Measurements from ENCODE around the gene ENO3. TPM values are rescaled to one million over a fixed set of nuclear protein-coding genes. Genes with fewer than 3 reads are reported as not detected.
A peak's percentile ranks its signal among the peaks of the same experiment; 100 is the strongest.

ENO3 gene
- total RNA-seq, 1 donor from 2014 or later: 549 TPM

DNA sequence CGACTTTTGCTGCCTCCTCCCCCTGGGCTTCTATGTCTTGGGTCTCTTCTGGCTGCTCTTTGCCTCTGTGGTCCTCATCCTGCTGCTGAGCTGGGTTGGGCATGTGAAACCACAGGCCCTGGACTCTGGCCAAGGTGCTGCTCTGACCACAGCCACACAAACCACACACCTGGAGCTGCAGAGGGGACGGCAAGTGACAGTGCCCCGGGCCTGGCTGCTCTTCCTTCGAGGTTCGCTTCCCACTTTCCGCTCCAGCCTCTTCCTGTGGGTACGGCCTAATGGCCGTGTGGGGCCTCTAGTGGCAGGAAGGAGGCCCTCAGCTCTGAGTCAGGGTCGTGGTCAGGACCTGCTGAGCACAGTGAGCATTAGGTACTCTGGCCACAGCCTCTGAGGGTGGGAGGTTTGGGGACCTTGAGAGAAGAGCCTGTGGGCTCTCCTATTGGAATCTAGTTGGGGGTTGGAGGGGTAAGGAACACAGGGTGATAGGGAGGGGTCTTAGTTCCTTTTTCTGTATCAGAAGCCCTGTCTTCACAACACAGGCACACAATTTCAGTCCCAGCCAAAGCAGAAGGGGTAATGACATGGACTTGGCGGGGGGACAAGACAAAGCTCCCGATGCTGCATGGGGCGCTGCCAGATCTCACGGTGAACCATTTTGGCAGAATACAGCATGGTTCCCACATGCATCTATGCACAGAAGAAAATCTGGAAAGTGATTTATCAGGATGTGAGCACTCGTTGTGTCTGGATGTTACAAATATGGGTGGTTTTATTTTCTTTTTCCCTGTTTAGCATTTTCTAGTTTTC is 16.5 kb upstream of the ENO3 start:
- intact Hi-C loops (cut with DNase I): no loop called here
- DNase-seq (ENCODE audit: missing footprints): no peak

DNA sequence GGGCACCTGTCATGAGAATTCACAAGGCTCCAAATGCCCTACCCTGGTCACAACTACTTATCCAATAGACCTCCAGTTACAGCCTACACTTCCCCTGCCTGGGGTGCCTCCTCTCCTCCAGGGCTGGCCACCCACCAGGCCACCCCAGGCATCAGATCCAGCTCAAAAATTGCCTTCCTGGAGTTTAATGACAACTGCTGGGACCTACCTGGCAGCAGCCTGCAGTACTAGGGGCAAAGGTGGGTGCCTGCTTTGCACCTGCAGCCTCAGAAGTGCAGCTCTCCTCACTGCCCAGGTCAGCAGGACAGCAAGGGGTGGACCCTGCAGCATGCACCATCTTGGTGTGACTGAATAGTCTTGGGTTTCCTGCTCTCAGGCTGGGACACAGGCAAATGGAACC is 15.3 kb upstream of the ENO3 start:
- ATAC-seq (no peak), DNase-seq (ENCODE audit: missing footprints) (no peak)
- intact Hi-C loops (cut with DNase I): no loop called here

More for the DNA sequence above, 16.5 kb upstream of the ENO3 start:
- peak; percentile 42 for ATAC-seq

DNA sequence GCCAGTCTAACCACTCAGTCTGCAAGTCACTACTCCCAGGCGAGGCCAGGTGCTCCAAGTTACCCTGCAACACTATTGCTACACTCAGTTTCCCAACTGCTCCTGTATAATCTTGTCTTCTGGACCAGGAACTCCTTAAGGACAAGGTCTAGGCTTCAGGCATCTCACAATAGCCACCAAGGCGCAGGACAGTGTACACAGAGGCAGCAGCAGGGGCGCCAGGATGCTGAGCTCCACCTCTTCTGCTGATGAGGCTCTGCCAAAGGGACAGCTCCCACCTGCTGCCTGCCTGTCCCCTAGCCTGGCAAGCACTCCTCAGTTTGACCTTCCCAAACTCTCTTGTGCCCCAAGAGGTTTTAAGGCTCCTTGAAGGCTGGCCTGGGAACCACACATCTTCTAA is 14.5 kb upstream of the ENO3 start:
- DNase-seq (ENCODE audit: missing footprints) (no peak), ATAC-seq (no peak)
- intact Hi-C loops (cut with DNase I): no loop called here

DNA sequence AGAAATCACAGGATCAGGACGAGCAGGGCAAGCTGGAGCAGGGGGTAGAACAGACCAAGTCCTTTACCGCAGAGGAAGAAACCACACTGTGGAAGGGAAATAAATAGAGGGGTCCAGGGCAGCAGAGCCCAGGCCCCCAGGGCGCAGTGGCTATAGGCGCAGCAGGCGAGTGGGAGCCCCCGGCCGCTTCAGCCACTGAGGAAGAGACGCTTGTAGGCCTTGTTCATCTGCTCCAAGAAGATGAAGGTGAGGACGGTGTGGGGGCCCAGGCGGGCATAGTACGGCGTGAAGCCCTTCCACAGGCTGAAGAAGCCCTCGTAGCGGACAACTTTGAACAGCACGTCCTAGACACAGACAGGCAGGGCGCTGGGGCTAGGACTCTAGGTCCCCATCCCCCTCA is 13.4 kb upstream of the ENO3 start:
- ATAC-seq: no peak
- intact Hi-C loops (cut with DNase I): no loop called here
- DNase-seq (ENCODE audit: missing footprints): no peak

DNA sequence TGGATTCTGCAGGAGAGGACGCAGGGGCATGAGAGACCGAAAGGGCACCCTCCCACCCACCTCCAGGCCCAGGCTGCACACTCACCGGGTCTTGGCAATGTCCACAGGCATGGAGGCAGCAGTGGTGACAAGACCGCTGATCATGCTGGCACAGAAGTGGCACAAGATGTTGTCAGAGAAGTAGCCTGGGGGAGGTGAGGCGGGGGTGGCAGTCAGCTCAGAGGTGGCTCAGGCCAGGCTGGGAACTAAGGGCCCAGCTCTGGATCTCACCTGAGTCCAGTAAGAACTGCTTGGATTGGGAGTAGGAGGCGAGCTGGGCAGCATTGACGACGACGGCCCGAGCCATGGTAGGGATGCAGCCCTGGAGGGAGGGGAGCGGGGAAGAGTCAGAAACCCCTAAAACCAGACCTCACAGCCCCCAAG is 12.8 kb upstream of the ENO3 start:
- intact Hi-C loops (cut with DNase I): no loop called here
- ATAC-seq (no peak), DNase-seq (ENCODE audit: missing footprints) (no peak)

DNA sequence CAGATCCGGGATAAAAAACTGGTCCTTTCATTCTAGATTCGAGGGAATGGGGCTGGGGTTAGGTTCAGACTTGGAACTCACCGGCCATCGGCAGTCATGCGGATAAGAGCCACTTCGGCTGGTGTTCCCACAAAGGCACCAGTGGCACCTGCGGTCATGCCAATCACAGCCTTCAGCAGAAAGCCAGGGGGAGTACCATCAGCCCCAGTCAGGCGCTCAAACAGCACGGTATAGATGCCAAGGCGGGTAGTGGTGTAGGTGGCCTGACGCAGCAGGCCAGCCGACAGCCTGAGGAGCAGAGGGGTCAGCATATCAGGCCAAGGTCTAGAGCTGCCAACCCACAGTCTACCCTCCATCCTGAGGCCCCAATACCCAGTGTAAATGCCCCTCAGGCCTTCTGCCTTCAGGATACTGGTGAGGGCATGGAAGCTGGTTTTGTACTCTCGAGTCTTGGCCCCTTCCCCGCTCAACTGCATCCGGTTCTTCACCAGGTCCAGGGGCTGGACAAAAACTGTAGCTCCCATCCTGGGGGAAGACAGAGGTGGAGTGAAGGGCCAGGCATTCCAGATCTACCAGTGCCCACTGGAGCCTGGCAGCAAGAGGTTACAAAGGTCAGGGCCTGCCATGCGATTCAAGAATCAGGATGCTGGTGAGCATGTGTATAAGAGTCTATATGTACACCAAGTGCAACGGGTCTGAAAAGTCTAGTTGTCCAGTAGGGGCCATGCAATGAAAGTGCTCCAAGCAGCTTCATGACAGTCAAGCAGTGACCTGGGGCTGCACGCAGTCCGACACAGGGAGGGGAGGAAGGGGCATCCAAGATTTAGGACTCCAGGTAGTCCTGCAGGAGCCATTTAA is 12.0 kb upstream of the ENO3 start:
- DNase-seq (ENCODE audit: missing footprints): no peak
- intact Hi-C loops (cut with DNase I): no loop called here
- ATAC-seq: no peak

DNA sequence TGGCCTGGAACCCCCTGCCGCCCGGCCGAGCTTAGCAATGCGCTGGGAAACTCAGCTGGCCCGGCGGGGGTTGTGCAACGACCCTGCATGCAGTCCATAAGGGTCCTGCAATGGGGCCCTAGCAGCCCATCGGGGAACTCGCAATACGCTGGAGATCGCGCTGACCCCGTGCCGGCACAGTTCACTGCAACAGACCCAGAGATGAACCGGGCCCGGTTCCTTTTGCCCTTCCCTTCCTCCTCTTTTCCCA is 11.4 kb upstream of the ENO3 start:
- DNase-seq (ENCODE audit: missing footprints) (peak; percentile 76), ATAC-seq (no peak)
- intact Hi-C loops (cut with DNase I): no loop called here

DNA sequence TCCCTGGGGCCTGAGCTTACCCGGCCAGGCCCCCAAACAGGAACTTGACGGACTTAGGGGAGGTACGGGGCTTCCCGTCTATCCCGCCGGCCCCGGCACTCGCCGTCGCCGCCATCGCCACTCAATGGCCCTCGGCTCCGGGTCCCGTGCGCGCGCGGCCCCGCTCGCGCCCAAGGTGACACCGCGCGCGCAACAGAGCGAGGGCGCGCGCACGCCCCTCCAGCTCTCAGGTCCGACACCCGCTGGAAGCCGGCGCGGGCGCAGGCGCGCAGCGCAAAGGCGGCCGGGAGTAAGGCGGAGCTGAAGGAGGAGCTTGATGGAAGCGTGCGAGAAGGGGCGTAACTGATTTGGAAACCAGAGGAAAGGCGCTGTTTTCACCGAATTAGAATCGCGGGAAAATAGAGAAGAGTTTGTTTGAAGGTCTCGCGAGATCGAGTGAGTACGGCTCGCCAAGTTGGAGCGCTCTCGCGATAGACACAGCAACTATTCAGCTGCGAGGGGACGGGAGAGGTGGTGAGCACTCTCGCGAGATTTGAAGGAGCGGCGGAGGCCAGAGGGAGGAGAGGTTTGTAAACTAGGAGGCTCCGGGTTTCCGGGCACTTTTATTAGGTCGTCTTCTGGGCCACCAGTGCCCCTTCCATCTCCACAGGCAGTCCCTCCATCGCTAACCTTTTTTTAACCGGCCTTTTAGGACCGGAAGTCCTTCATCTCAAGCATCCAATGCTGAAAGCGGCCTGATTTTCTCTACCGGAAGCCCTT is 10.9 kb upstream of the ENO3 start, which contains the start of the genes RNF167 and SLC25A11:
TSS of gene RNF167 (plus strand) at position 473 of the 759 bp plus-strand sequence. CDS start 642 bp downstream, outside the sequence.
TSS of gene SLC25A11 (minus strand) at position 251 of the 759 bp plus-strand sequence. CDS start at position 115, 136 bp downstream.
- DNase-seq (ENCODE audit: missing footprints): peak; percentile 97
- ATAC-seq: peak; percentile 94
- intact Hi-C loops (cut with DNase I): loop anchor here (1.0 kb wide), 2 partner anchors 8 to 27 kb away; partner anchors contain the start of genes PFN1 and SPAG7

DNA sequence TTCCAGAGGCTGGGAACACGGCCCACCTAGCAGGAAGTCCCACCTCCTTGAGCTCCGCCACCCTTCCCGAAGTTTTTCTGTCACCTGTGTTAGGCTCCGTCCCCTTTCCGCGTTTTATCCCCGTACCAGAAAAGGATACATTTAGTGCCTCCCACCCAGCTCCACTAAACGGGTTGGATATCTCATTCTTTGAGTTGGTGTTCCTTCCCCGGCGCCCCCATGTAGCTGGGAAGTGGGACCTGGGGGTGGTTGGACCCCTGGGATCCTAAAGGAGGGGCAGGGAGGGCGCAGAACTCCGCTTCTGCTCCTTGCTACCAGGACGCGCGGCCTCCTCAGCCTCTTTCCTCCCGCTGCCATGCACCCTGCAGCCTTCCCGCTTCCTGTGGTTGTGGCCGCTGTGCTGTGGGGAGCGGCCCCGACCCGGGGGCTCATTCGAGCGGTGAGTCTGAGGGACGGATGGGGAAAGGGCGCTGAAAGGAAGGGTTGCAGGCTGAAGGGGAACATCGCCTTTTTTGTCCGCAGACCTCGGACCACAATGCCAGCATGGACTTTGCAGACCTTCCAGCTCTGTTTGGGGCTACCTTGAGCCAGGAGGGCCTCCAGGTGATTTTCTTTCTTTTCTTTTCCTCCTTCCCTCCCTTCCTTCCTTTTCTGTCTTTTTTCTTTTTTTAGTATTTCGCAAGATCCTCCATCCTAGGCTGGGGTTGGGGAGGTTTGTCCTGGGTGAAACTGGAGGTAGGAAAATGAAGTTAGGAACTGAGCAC is 10.2 kb upstream of the ENO3 start:
- DNase-seq (ENCODE audit: missing footprints): peak; percentile 79
- intact Hi-C loops (cut with DNase I): loop anchor here (1.0 kb wide), 2 partner anchors 8 to 27 kb away; partner anchors contain the start of genes PFN1 and SPAG7
- peak; percentile 73 for ATAC-seq

DNA sequence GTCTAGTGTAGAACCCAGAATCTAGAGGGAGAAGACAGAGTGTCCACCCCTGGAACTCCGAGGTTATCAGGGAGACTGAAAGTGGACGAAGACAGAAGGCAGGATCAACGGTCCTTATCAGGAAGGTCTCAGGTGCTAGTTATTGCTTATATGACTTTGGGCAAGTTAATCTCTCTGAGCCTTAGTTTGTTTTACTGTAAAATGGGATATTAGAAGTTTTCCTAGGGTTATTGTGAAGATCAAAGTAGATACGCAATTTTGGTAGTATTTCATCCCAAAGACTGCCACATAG is 9.7 kb upstream of the ENO3 start:
- intact Hi-C loops (cut with DNase I): no loop called here
- ATAC-seq (no peak), DNase-seq (ENCODE audit: missing footprints) (no peak)

DNA sequence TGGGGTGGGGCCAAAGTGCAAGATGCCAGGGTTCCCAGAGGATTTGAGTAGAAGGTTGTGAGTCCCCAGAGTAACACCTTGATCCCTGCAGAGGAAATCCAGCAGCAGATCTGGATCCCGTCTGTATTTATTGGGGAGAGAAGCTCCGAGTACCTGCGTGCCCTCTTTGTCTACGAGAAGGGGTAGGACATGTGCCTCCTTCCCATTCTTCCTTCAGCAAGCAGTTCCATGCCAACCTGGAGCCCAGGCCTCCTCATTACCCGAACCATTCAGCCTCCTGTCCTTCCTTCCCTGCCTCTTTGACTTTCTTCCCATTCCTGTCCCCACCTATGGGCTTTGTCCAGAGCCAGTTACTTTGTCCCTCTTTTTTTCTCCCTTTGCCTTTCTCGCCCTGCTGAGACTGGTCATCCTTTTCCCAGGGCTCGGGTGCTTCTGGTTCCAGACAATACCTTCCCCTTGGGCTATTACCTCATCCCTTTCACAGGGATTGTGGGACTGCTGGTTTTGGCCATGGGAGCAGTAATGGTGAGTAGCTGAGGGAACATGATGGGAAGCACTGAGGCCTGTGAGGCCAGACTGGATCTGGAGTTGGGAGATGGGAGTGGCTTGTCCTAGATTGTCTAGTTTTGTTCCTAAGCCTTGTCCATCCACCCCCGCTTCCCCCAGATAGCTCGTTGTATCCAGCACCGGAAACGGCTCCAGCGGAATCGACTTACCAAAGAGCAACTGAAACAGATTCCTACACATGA is 8.0 kb upstream of the ENO3 start:
- ATAC-seq (no peak), DNase-seq (ENCODE audit: missing footprints) (no peak)
- intact Hi-C loops (cut with DNase I): no loop called here

DNA sequence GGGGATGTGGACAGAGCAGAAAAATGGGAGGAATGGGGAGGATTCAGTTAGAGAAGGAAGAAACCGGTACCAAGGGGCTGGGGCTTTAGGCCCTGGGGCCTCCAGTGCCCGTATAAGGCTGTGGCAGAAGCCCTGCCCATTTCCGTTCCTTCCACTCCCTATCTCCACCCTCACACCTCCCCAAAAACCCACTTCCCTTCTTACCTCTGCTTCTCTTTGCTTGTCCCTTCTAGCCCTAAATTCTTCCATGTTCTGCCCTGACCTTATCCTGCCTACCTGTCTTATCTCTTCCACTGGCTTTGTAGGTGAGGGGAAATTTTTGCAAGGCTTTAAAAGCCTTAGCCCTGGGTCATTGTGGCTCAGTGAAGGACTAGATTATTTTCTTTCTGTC is 6.8 kb upstream of the ENO3 start:
- DNase-seq (ENCODE audit: missing footprints): no peak
- intact Hi-C loops (cut with DNase I): no loop called here
- no peak for ATAC-seq

DNA sequence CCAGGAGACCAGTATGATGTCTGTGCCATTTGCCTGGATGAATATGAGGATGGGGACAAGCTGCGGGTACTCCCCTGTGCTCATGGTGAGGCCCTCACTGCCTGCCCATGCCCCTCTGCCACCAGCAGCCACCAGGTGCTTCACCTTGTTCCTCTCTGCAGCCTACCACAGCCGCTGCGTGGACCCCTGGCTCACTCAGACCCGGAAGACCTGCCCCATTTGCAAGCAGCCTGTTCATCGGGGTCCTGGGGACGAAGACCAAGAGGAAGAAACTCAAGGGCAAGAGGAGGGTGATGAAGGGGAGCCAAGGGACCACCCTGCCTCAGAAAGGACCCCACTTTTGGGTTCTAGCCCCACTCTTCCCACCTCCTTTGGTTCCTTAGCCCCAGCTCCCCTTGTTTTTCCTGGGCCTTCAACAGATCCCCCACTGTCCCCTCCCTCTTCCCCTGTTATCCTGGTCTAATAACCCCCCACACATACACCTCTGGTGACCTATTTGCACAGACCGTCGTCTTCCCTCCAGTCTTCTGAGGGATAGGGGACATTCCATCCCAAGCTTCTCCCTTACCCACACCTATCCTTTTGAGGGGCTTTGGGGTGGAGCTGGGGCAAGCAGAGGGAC is 6.3 kb upstream of the ENO3 start:
- intact Hi-C loops (cut with DNase I): loop anchor here (5.0 kb wide), 1 partner anchor 43 kb away; the partner anchor contains the start of gene CAMTA2
- no peak for DNase-seq (ENCODE audit: missing footprints)

DNA sequence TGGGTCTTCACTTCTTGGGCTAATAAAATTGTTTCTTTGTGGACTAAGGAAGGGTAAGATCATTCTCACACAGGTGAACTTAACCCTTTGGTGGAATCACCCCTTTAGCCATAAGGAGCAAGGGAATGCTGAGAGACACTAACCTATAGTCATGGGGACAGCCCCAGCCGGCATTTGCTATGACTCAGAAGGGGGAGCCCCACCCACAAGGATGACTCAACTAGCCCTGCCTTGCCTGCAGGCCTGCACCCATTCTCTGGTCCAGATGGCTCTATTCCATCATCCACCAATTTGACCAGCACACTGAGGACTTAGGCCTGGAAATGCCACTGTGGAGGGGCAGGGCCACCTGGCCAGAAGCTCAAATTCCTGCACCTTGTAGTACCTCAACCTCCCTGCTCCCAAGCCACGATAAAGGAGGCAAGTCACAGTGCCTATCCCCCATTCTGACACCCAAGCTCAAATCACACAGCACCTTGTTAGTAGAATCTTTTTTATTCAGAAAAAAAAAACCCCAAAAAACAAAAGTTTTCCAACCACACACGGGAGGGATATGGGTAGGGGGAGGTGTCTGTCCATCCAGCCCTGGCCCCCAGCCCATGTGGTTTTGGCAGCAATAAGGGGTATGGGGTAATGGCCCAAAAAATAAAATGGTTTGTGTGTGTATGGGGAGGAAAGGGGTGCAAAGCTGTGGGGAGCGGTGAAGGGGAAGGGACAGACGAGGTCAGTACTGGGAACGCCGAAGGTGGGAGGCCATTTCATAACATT is 5.6 kb upstream of the ENO3 start:
- intact Hi-C loops (cut with DNase I): loop anchor here (5.0 kb wide), 1 partner anchor 42 kb away; the partner anchor contains the start of gene CAMTA2
- ATAC-seq: peak; percentile 24
- peak; percentile 86 for DNase-seq (ENCODE audit: missing footprints)

More for the DNA sequence above, 6.3 kb upstream of the ENO3 start:
- no peak for ATAC-seq

DNA sequence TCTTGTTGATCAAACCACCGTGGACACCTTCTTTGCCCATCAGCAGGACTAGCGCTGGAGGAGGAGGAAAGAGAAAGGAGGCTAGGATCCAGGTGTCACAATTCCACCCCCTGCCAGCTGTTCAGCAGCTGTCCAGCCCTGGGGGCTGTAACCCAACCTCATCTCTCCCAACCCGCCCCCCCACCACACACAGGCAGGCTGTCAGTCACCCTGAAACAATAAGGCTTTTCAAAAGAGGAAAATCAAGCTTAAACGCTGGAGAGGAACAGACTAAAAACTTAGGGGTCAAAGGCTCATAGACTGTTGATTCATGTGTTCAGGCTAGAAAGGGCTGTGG is 5.0 kb upstream of the ENO3 start:
- intact Hi-C loops (cut with DNase I): loop anchor here (5.0 kb wide), 1 partner anchor 41 kb away; the partner anchor contains the start of gene CAMTA2
- no peak for DNase-seq (ENCODE audit: missing footprints)
- ATAC-seq: no peak

DNA sequence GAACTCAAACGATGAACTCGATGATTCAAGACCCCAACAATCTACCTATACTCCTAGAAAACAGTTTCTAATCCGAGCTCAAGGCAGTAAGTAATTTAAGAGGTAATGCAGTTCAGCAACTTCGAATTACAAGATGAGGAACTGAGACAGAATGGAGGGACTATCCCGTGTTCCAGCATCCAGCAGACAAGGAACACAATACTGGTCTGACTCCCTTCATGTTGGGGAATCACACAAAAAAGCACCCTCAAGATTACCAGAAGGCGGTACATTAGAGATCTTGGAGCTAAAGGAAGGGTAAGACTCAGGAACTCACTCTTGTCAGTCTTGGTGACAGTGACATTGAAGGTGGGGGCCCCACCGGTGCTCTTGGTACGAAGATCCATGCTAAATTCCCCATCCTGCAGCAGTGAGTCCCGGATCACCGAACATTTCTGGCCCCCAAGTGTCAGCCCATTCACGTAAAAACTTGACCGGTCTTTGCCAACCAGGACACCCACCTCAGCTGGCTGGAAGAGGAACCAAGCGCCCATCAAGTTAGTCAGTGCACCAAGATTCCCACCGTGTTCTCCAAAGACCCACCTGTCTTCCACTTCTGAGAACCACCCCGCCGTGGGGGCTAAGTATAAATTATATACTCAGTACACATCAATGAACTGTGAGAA is 4.5 kb upstream of the ENO3 start:
- DNase-seq (ENCODE audit: missing footprints) (no peak), ATAC-seq (no peak)
- intact Hi-C loops (cut with DNase I): loop anchor here (5.0 kb wide), 1 partner anchor 41 kb away; the partner anchor contains the start of gene CAMTA2

Measured in Right ventricle myocardium inferior (tissue), 1 donor.